ENCODE results near the gene IGFBP5. TPM values are rescaled to one million over a fixed set of nuclear protein-coding genes. Genes with fewer than 3 reads are reported as not detected.

IGFBP5 gene
- total RNA-seq, 1 experiment from 2014 or later, result 3.9 TPM

GRCh38 chr2:216663106-216663505 is 32.2 kb downstream of the IGFBP5 start:
- RAD21 ChIA-PET (ENCODE audit: low non-redundant PET in 1 of 2, low total read pairs in 2 of 2, uncharacterized antibody in 2 of 2, unreplicated experiment in 2 of 2), result no interaction called here

More at GRCh38 chr2:216663106-216663505, 32.2 kb downstream of the IGFBP5 start:
- no peak overlapping the region for H3K4me2 ChIP-seq (ENCODE audit: low read length)
- H3K36me3 ChIP-seq (ENCODE audit: control insufficient read depth in 1 of 2, insufficient read depth in 2 of 2, low read length in 2 of 2), result peaks cover 0 to 6% of the 10 kb centered on the region in 2 experiments; a peak in 1 of 4 replicates
- H3K27me3 ChIP-seq (ENCODE audit: insufficient read depth, low read length), result no peaks in the 10 kb centered on the region
- ATAC-seq, result no peak
- no peaks in the 10 kb centered on the region for H3K4me1 ChIP-seq (ENCODE audit: control insufficient read depth in 1 of 2, insufficient read depth in 2 of 2, low read length in 2 of 2)
- no peak overlapping the region for H3K27ac ChIP-seq (ENCODE audit: low read depth, low read length)
- H3K9me2 ChIP-seq (ENCODE audit: insufficient read depth), result no peaks in the 10 kb centered on the region
- H3K79me2 ChIP-seq (ENCODE audit: insufficient read depth, low read length), result no peaks in the 10 kb centered on the region
- no TSS peak for BruUV-seq (replicated peaks)
- no peak overlapping the region for H3K4me3 ChIP-seq (replicated peaks in 1 of 2; ENCODE audit: low read depth in 1 of 2, low read length in 2 of 2)
- H3K9me3 ChIP-seq (ENCODE audit: control insufficient read depth in 1 of 2, insufficient read depth in 1 of 2, low read depth in 1 of 2, low read length in 2 of 2), result no peaks in the 10 kb centered on the region
- CTCF ChIA-PET, result interaction anchor here (1.0 to 10.4 kb wide), 2 partner anchors 16 to 145 kb away, joined by 3 to 142 read pairs; no protein-coding TSS in a partner anchor
- H3K9ac ChIP-seq (ENCODE audit: low read length), result no peak overlapping the region
- DNase-seq (ENCODE audit: low read depth, low spot score), result no peak
- POLR2A ChIA-PET, result interaction anchor here (0.8 to 1.1 kb wide), 2 partner anchors 19 to 144 kb away, joined by 3 to 4 read pairs; no protein-coding TSS in a partner anchor
- intact Hi-C loops (cut with micrococcal nuclease), result loop anchor here (10.0 kb wide), 1 partner anchor 628 kb away; no protein-coding TSS in a partner anchor
- no peak overlapping the region for H2AFZ ChIP-seq (ENCODE audit: low read depth, low read length, poor library complexity, severe bottlenecking)
- H4K20me1 ChIP-seq (ENCODE audit: insufficient read depth), result no peaks in the 10 kb centered on the region
- no peak for TF ChIP-seq RAD21 (IDR thresholded peaks at IDR 0.05; ENCODE audit: low read depth)
- no peak for TF ChIP-seq TCF7L2 (IDR thresholded peaks at IDR 0.05; ENCODE audit: borderline replicate concordance, extremely low read depth, insufficient read depth, insufficient read length)
- no peak for TF ChIP-seq MAX (IDR thresholded peaks at IDR 0.05)
- TF ChIP-seq FOSL1 (IDR thresholded peaks at IDR 0.05; ENCODE audit: low read depth), result no peak
- no peak for TF ChIP-seq EZH2 (IDR thresholded peaks at IDR 0.05)
- TF ChIP-seq ZNF274 (IDR thresholded peaks at IDR 0.05; ENCODE audit: low read depth, low read length), result no peak
- TF ChIP-seq SIN3A (IDR thresholded peaks at IDR 0.05; ENCODE audit: low read depth), result no peak
- no peak for TF ChIP-seq ELF1 (IDR thresholded peaks at IDR 0.05; ENCODE audit: borderline replicate concordance, low read depth)
- no peak for TF ChIP-seq SP1 (IDR thresholded peaks at IDR 0.05; ENCODE audit: low read depth)
- no peak for TF ChIP-seq REST (IDR thresholded peaks at IDR 0.05; ENCODE audit: low read depth)
- no peak for TF ChIP-seq SRF (IDR thresholded peaks at IDR 0.05; ENCODE audit: low read depth)
- TF ChIP-seq ZFX (IDR thresholded peaks at IDR 0.05), result no peak
- TF ChIP-seq CBX3 (IDR thresholded peaks at IDR 0.05; ENCODE audit: low read depth), result no peak
- no peak for TF ChIP-seq POLR2A (IDR thresholded peaks at IDR 0.05; ENCODE audit: borderline replicate concordance, extremely low read depth, insufficient read depth, insufficient read length)
- TF ChIP-seq ZBTB33 (IDR thresholded peaks at IDR 0.05; ENCODE audit: extremely low read depth, insufficient replicate concordance, low read length), result no peak
